GM21381 (cell line): ENCODE data around the gene ERC2.

ENCODE experiments used
- ATAC-seq: cut with Tn5 transposase; IDR thresholded peaks from one replicate; pipeline ENCODE4 v1.9.1; 2021; ENCODE audit warnings: mild to moderate bottlenecking, moderate library complexity; ENCODE audit not compliant: unreplicated experiment

ERC2 gene

GRCh38 chr3:55664387-55664786 is 803.9 kb downstream of the ERC2 start:
- no peak for ATAC-seq

GRCh38 chr3:55662683-55663082 is 805.6 kb downstream of the ERC2 start:
- no peak for ATAC-seq

- no peak for ATAC-seq
Measured at GRCh38 chr3:55661571-55661970, 806.7 kb downstream of the ERC2 start.

- ATAC-seq: no peak
Measured at GRCh38 chr3:55661141-55661540, 807.1 kb downstream of the ERC2 start.

- no peak for ATAC-seq
Measured at GRCh38 chr3:55660642-55661041, 807.6 kb downstream of the ERC2 start.

- no peak for ATAC-seq
Measured at GRCh38 chr3:55659701-55660100, 808.6 kb downstream of the ERC2 start.

- ATAC-seq: no peak
Measured at GRCh38 chr3:55658690-55659562, 809.3 kb downstream of the ERC2 start.

GRCh38 chr3:55658270-55658669 is 810.0 kb downstream of the ERC2 start:
- ATAC-seq: no peak

- no peak for ATAC-seq
Measured at GRCh38 chr3:55655544-55655943, 812.7 kb downstream of the ERC2 start.

- peak; percentile 72 for ATAC-seq
Measured at GRCh38 chr3:55654123-55654760, 814.0 kb downstream of the ERC2 start.

GRCh38 chr3:55651011-55651410 is 817.3 kb downstream of the ERC2 start:
- no peak for ATAC-seq

- no peak for ATAC-seq
Measured at GRCh38 chr3:55650011-55650410, 818.3 kb downstream of the ERC2 start.

- ATAC-seq: no peak
Measured at GRCh38 chr3:55649554-55649953, 818.7 kb downstream of the ERC2 start.

GRCh38 chr3:55648591-55649318 is 819.5 kb downstream of the ERC2 start:
- ATAC-seq: no peak

GRCh38 chr3:55647670-55648069 is 820.6 kb downstream of the ERC2 start:
- ATAC-seq: no peak

GRCh38 chr3:55647063-55647462 is 821.2 kb downstream of the ERC2 start:
- ATAC-seq: no peak

- no peak for ATAC-seq
Measured at GRCh38 chr3:55646121-55646520, 822.1 kb downstream of the ERC2 start.

- no peak for ATAC-seq
Measured at GRCh38 chr3:55645422-55645821, 822.8 kb downstream of the ERC2 start.

GRCh38 chr3:55643283-55643682 is 825.0 kb downstream of the ERC2 start:
- no peak for ATAC-seq

GRCh38 chr3:55641964-55642363 is 826.3 kb downstream of the ERC2 start:
- no peak for ATAC-seq

- no peak for ATAC-seq
Measured at GRCh38 chr3:55639896-55640765, 828.1 kb downstream of the ERC2 start.
